Upper lobe of left lung (tissue), 6 donors: Measurements from ENCODE around the gene FNDC1. TPM values are rescaled to one million over a fixed set of nuclear protein-coding genes. Genes with fewer than 3 reads are reported as not detected.

ENCODE experiments used
- ATAC-seq, 2 donors: fragments of 200-7000 bp; cut with Tn5 transposase; one replicate each; pipeline ENCODE4 v1.9.1; 2022; ENCODE audit warnings: mild to moderate bottlenecking in 2 of 2, moderate library complexity in 2 of 2; ENCODE audit not compliant: low FRiP score in 2 of 2
- DNase-seq, 2 donors: peaks; one replicate each; pipeline ENCODE4 v3.0.0-alpha.2; 2019 to 2020
- H3K27ac ChIP-seq, 4 donors: fragments of 200-600 bp; sonication (generic); one replicate each; pipeline ENCODE4 v1.5.1; 2016 to 2019
- H3K27me3 ChIP-seq, 4 donors: fragments of 200-600 bp; sonication (generic); one replicate each; pipeline ENCODE4 v1.5.1; 2017 to 2019
- H3K36me3 ChIP-seq, 4 donors: fragments of 200-600 bp; sonication (generic); one replicate each; pipeline ENCODE4 v1.5.1; 2016 to 2019
- H3K4me1 ChIP-seq, 4 donors: fragments of 200-600 bp; sonication (generic); one replicate each; pipeline ENCODE4 v1.5.1; 2018 to 2019
- H3K4me3 ChIP-seq, 4 donors: fragments of 200-600 bp; sonication (generic); one replicate each; pipeline ENCODE4 v1.5.1; 2017 to 2019; ENCODE audit warnings: mild to moderate bottlenecking in 2 of 4, moderate library complexity in 1 of 4
- H3K9me3 ChIP-seq, 4 donors: fragments of 200-600 bp; sonication (generic); one replicate each; pipeline ENCODE4 v1.5.1; 2018 to 2019
- CTCF ChIP-seq, 6 experiments: fragments of 450-650 bp in 4 of 6; fragments of 200-600 bp in 2 of 6; sonication (generic) in 2 of 6; IDR thresholded peaks; one replicate each; pipeline ENCODE4 v1.5.1; 2016 to 2019; ENCODE audit warnings: antibody characterized with exemption in 6 of 6
- EP300 ChIP-seq, 4 donors: sonication (generic); formaldehyde crosslinking; IDR thresholded peaks; one replicate each; pipeline ENCODE4 v1.5.1; 2017; ENCODE audit warnings: antibody characterized with exemption in 4 of 4, control low read depth in 2 of 4
- POLR2A ChIP-seq, 4 donors: fragments of 450-650 bp; IDR thresholded peaks; one replicate each; pipeline ENCODE4 v1.5.1; 2016 to 2017; ENCODE audit warnings: antibody characterized with exemption in 4 of 4, mild to moderate bottlenecking in 2 of 4
- POLR2AphosphoS5 ChIP-seq, 2 donors: sonication (generic); formaldehyde crosslinking; IDR thresholded peaks; one replicate each; pipeline ENCODE4 v1.5.1; 2017; ENCODE audit warnings: antibody characterized with exemption in 2 of 2
- WGBS, 2 donors: methylation state at CpG; one replicate each; pipeline ENCODE4 v1.1.5; 2017 to 2018; 5-methylcytosine and 5-hydroxymethylcytosine counted together
- total RNA-seq, 6 donors: library from RNA; depleted of rRNA in 4 of 6; stranded (reverse); fragments of >200 nt in 4 of 6; gene quantifications; one replicate each; pipeline versions ENCODE4 v1.1.0 to v1.2.1, GENCODE V29; 2016 to 2021
- donor health status: DM: no; HTN: no; CAD: no; lungs with moderate emphysema.
- donor health status: DM: no; HTN: yes; CAD: no; lungs with severe emphysema.

The FNDC1 gene
- total RNA-seq, 6 donors from 2014 or later = 0.30 to 1.8 (median 0.65) TPM; not detected in 2

DNA sequence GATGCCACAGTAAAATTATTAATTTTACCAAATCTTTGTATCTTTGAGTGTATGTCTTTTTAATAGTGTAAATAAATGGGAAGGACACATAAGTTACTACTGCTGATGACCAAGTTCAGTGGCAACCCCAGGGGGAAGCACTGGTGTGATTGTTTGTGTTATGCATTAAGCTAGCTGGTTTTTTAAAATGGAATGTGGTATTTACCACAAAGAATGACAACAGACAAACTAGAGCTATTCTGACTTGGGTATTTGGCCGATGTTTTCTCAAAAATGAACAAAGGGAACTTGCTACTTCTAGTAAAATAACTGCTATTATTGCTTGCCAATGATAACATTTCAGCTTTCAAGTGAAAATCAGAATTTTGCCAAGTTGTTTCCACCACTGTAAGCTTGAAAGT is 2.9 kb downstream of the FNDC1 start:
- WGBS, 2 donors = 63 to 75% methylated on average over 1 of the region's 1 CpG
- H3K4me1 ChIP-seq = peaks cover 15 to 28% (median 18%) of the 10 kb centered on the region in 4 donors
- no peaks in the 10 kb centered on the region for H3K9me3 ChIP-seq
- H3K27me3 ChIP-seq = peaks cover 0 to 27% (median 7%) of the 10 kb centered on the region in 4 donors
- no peak overlapping the region for H3K27ac ChIP-seq
- ATAC-seq (no peak), DNase-seq (no peak)
- no peak for TF ChIP-seq POLR2A (IDR thresholded peaks at IDR 0.05)
- TF ChIP-seq POLR2AphosphoS5 (IDR thresholded peaks at IDR 0.05) = no peak
- no peak for TF ChIP-seq CTCF (IDR thresholded peaks at IDR 0.05)
- no peak for TF ChIP-seq EP300 (IDR thresholded peaks at IDR 0.05)
- no peak overlapping the region for H3K4me3 ChIP-seq
- H3K36me3 ChIP-seq = no peaks in the 10 kb centered on the region

DNA sequence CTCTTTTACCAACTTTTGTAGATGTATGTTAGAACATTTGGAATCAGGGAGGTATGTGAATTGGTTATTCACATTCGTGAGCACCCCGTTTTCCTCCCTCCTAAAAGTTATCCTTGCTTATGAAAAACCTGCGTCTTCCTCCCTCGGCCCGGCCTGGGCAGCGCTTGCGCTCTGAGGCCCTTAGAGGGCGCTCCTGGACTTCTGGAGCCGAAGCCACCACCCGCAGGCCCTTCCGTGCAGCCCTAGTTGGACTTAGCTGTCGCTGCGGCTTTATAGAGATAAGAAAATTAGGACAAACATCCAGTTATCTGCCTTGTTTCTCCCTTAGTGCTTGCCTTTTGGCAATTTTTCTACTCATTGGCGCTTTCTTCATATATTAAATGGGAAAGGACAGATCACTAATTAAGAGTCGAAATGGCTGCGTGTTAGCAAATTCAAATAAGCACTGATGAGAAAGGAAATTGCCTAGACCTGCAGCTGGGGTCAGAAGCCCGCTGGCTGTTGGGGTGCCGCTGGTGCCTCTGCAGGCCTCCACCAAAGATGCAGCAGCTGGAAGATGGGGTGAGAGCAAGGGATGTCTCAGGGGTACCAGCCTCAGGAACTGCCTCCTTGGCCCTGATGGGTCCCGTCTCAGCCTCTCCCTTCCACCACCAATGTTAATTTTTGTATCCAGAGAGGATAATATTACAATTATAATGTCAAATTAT is 5.2 kb downstream of the FNDC1 start:
- no peak overlapping the region for H3K4me3 ChIP-seq
- peaks cover 10 to 17% (median 12%) of the 10 kb centered on the region in 4 donors for H3K4me1 ChIP-seq
- H3K27me3 ChIP-seq = peaks cover 0 to 9% (median 6%) of the 10 kb centered on the region in 4 donors
- ATAC-seq (peak; percentile 85 to 90), DNase-seq (peak; percentile 70 to 92)
- TF ChIP-seq CTCF (IDR thresholded peaks at IDR 0.05) (peak; percentile 39 to 79 (median 72)), POLR2A (IDR thresholded peaks at IDR 0.05) (no peak)
- no peaks in the 10 kb centered on the region for H3K9me3 ChIP-seq
- whole genome bisulfite sequencing, 2 donors = 13 to 16% methylated on average over 19 of the region's 19 CpGs
- no peaks in the 10 kb centered on the region for H3K36me3 ChIP-seq
- H3K27ac ChIP-seq = no peak overlapping the region

DNA sequence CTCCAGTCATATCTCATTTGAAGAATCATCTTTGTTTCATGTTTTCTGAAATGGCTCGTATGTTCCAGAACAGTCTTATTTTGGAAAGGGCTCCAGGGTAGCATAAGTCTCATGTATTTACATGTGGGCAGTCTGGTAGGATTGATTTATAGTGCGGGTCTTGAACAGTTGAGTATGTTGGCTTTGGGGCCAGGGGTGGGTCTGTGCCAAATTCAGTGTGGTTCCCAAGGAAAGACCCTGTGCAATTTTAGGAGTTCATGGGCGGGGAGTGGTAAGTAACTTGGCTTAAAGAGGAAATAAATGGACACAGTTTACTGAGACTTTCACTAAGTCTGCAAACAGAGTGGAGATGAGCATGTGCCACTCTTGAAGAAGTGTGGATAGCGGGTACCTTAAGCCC is 7.7 kb downstream of the FNDC1 start:
- Histone ChIP-seq H3K27ac (no peak overlapping the region), H3K4me1 (peaks cover 0 to 7% (median 2%) of the 10 kb centered on the region in 4 donors), H3K4me3 (no peak overlapping the region), H3K36me3 (no peaks in the 10 kb centered on the region), H3K27me3 (no peaks in the 10 kb centered on the region), H3K9me3 (no peaks in the 10 kb centered on the region)
- ATAC-seq (no peak), DNase-seq (no peak)
- TF ChIP-seq POLR2A (IDR thresholded peaks at IDR 0.05) = no peak
- TF ChIP-seq POLR2AphosphoS5 (IDR thresholded peaks at IDR 0.05) = no peak
- no peak for TF ChIP-seq EP300 (IDR thresholded peaks at IDR 0.05)
- no peak for TF ChIP-seq CTCF (IDR thresholded peaks at IDR 0.05)
- 89 to 93% methylated on average over 4 of the region's 4 CpGs for WGBS, 2 donors

DNA sequence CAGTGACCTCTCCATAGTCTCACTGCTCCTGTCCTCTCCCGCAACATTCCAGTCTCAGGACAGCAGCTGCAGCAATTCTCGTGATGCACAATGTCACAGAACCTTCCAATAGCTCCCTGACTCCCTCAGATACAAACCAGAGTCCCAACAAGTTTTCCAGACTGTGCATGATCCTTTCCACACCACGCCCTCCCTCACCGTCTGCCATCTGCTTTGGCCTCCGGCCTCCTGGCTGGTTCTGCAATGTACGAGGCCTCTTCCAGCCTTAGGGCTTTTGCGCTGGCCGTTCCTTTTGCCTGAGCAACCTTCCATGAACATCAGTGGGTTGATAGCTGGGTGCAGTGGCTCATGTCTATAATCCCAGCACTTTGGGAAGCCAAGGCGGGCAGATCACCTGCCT is 9.6 kb downstream of the FNDC1 start:
- ATAC-seq (no peak), DNase-seq (no peak)
- H3K4me1 ChIP-seq = peaks cover 0 to 7% (median 2%) of the 10 kb centered on the region in 4 donors
- H3K27me3 ChIP-seq = no peaks in the 10 kb centered on the region
- no peak for TF ChIP-seq EP300 (IDR thresholded peaks at IDR 0.05)
- H3K4me3 ChIP-seq = no peak overlapping the region
- 89 to 95% methylated on average over 9 of the region's 9 CpGs for WGBS, 2 donors
- no peaks in the 10 kb centered on the region for H3K9me3 ChIP-seq
- H3K27ac ChIP-seq = no peak overlapping the region
- no peaks in the 10 kb centered on the region for H3K36me3 ChIP-seq

DNA sequence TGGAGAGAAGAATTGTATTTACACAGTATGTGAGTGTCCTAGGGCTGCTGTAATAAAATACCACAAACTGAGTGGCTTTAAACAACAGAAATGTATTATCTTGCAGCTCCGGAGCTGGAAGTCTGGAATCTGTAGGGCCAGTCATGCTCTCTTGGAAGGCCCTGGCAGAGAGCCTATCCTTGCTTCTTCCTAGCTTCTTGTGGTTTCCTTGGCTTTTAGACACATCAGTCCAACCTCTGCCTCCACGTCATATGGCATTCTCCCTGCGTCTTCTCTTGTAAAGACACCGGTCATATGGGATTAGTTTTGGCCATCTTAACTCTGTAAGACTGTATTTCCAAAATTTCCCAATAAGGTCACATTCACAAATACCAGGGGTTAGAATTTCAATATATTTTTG is 10.8 kb downstream of the FNDC1 start:
- TF ChIP-seq CTCF (IDR thresholded peaks at IDR 0.05) (no peak), EP300 (IDR thresholded peaks at IDR 0.05) (no peak), POLR2AphosphoS5 (IDR thresholded peaks at IDR 0.05) (no peak), POLR2A (IDR thresholded peaks at IDR 0.05) (no peak)
- Histone ChIP-seq H3K27ac (no peak overlapping the region), H3K36me3 (no peaks in the 10 kb centered on the region), H3K4me1 (no peaks in the 10 kb centered on the region), H3K9me3 (no peaks in the 10 kb centered on the region), H3K27me3 (no peaks in the 10 kb centered on the region), H3K4me3 (no peak overlapping the region)
- no peak for ATAC-seq
- DNase-seq = no peak
- 78 to 84% methylated on average over 4 of the region's 4 CpGs for WGBS, 2 donors
